ENCODE results near the gene RP9. TPM values are rescaled to one million over a fixed set of nuclear protein-coding genes. Genes with fewer than 3 reads are reported as not detected.

Gene RP9
- polyA plus RNA-seq (2011; rRNA removed) = 34.4 and 51.5 TPM in 2 replicates
- polyA plus RNA-seq (2012; cell fraction: cytosol; rRNA removed) = 19.5 and 22.7 TPM in 2 replicates
- polyA plus RNA-seq (2012; cell fraction: nucleus; rRNA removed) = 10.0 and 13.3 TPM in 2 replicates
- 25.1 to 28.8 TPM (median 25.7 TPM) in 3 replicates for polyA plus RNA-seq (2017; fragmentation: RNase III; extraction: RNeasy Plus Mini Kit Qiagen cat#74134 plus additional on column Dnase treatment)
- 13.5 and 13.6 TPM in 2 replicates for polyA minus RNA-seq (2011; rRNA and poly(A)+ RNA removed)

GRCh38 chr7:33109005-33109757, at the start of gene RP9:
RP9 (minus strand) TSS chr7:33109404; CDS start chr7:33109372, 32 bp downstream.
- WGBS (ENCODE audit: missing lambda C conversion rate) = 1% methylated on average over 8 of the region's 100 CpGs

More at GRCh38 chr7:33109005-33109757, at the start of gene RP9:
- peak; percentile 89 to 90 for ATAC-seq
- peak within 1 kb of the TSS; percentile 90 to 97 for H3K27ac ChIP-seq
- peak within 1 kb of the TSS; percentile 90 for H3K4me3 ChIP-seq
- ChIA-PET POLR2A (interaction anchor here (1.3 kb wide), 1 partner anchor 152 kb away, joined by 5 read pairs; the partner anchor contains the start of gene FKBP9), CTCF (interaction anchor here (0.6 to 4.1 kb wide), 32 partner anchors 8 to 416 kb away, joined by 3 to 26 read pairs (median 4); partner anchors contain the start of genes BBS9 and NT5C3A)
- peaks cover 13% of the 10 kb centered on the region; the same call in 2 of the 3 replicates for H3K4me1 ChIP-seq
- H3K9me3 ChIP-seq = no peaks in the 10 kb centered on the region
- 0 out of 2 replicates have a peak, but pooled peaks have one; percentile 30 for TF ChIP-seq KDM5A (IDR thresholded peaks at IDR 0.05)
- no peak for TF ChIP-seq EP300 (IDR thresholded peaks at IDR 0.05)
- no peak for TF ChIP-seq CHD2 (IDR thresholded peaks at IDR 0.05; ENCODE audit: low read length, partially characterized antibody)
- TF ChIP-seq CTCF (IDR thresholded peaks at IDR 0.05) = peak; percentile 90
- peak; percentile 72 for TF ChIP-seq POLR2A (IDR thresholded peaks at IDR 0.05; ENCODE audit: low read length)
- TF ChIP-seq, protein P1, sequence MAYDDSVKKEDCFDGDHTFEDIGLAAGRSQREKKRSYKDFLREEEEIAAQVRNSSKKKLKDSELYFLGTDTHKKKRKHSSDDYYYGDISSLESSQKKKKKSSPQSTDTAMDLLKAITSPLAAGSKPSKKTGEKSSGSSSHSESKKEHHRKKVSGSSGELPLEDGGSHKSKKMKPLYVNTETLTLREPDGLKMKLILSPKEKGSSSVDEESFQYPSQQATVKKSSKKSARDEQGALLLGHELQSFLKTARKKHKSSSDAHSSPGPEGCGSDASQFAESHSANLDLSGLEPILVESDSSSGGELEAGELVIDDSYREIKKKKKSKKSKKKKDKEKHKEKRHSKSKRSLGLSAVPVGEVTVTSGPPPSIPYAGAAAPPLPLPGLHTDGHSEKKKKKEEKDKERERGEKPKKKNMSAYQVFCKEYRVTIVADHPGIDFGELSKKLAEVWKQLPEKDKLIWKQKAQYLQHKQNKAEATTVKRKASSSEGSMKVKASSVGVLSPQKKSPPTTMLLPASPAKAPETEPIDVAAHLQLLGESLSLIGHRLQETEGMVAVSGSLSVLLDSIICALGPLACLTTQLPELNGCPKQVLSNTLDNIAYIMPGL (CRISPR knock-in tag; IDR thresholded peaks at IDR 0.05; ENCODE audit: borderline replicate concordance) = no peak
- TF ChIP-seq USF2 (IDR thresholded peaks at IDR 0.05) = no peak
- no peak for TF ChIP-seq ZSCAN20 (CRISPR knock-in tag; IDR thresholded peaks at IDR 0.05)
- peak in 1 of 2 experiments; percentile 33; a peak in 2 of 5 replicates for TF ChIP-seq RAD21 (conservative IDR thresholded peaks at IDR 0.05 in 1 of 2, IDR thresholded peaks at IDR 0.05 in 1 of 2)
- TF ChIP-seq HOXB13 (CRISPR knock-in tag; IDR thresholded peaks at IDR 0.05; ENCODE audit: low read depth) = no peak
- TF ChIP-seq RARB (CRISPR knock-in tag; IDR thresholded peaks at IDR 0.05) = no peak
- TF ChIP-seq RFX5 (IDR thresholded peaks at IDR 0.05) = no peak
- no peak for TF ChIP-seq FOSB (CRISPR knock-in tag; IDR thresholded peaks at IDR 0.05)
- TF ChIP-seq HES2 (IDR thresholded peaks at IDR 0.05) = no peak
- no peak for TF ChIP-seq SREBF2 (IDR thresholded peaks at IDR 0.05)
- no peak for TF ChIP-seq EHF (CRISPR knock-in tag; IDR thresholded peaks at IDR 0.05)
- TF ChIP-seq HEYL (CRISPR knock-in tag; IDR thresholded peaks at IDR 0.05) = no peak
- TF ChIP-seq PHF8 (IDR thresholded peaks at IDR 0.05; ENCODE audit: borderline replicate concordance, low read depth) = peak; percentile 76; the same call in 1 of the 2 replicates
- TF ChIP-seq EHMT2 (IDR thresholded peaks at IDR 0.05; ENCODE audit: low read depth) = no peak
- no peak for TF ChIP-seq NPAS2 (CRISPR knock-in tag; IDR thresholded peaks at IDR 0.05; ENCODE audit: borderline replicate concordance)
- TF ChIP-seq JUN (IDR thresholded peaks at IDR 0.05) = peak; percentile 76 to 88; a peak in 4 of 5 replicates
- TF ChIP-seq CBX8 (IDR thresholded peaks at IDR 0.05) = no peak
- no peak for TF ChIP-seq HOXB5 (CRISPR knock-in tag; IDR thresholded peaks at IDR 0.05)
- TF ChIP-seq MAX (IDR thresholded peaks at IDR 0.05) = no peak
- TF ChIP-seq, protein P2, sequence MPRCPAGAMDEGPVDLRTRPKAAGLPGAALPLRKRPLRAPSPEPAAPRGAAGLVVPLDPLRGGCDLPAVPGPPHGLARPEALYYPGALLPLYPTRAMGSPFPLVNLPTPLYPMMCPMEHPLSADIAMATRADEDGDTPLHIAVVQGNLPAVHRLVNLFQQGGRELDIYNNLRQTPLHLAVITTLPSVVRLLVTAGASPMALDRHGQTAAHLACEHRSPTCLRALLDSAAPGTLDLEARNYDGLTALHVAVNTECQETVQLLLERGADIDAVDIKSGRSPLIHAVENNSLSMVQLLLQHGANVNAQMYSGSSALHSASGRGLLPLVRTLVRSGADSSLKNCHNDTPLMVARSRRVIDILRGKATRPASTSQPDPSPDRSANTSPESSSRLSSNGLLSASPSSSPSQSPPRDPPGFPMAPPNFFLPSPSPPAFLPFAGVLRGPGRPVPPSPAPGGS (IDR thresholded peaks at IDR 0.05) = peak; percentile 81; the same call in 2 of the 3 replicates
- no peak for FAIRE-seq
- peak within 1 kb of the TSS; percentile 75 for H3K4me2 ChIP-seq
- DNase-seq (ENCODE audit: low read depth in 1 of 2, low spot score in 1 of 2) = peak; percentile 61 to 77

Data from A549 (cell line).